NK-92 treated with Interleukin-12 subunit alpha and Interleukin-12 subunit beta, amount 100 ng/mL, for 24 hours (cell line): ENCODE measurements around the gene CNTFR.

ENCODE experiments used
- DNase-seq: peaks from one replicate; lab custom pipeline; 2025; lab: John Stamatoyannopoulos, UW

Gene CNTFR

GRCh38 chr9:34522971-34523797 is 66.3 kb downstream of the CNTFR start, which contains the start of gene ENHO:
TSS of gene ENHO (minus strand) at chr9:34522990. CDS start at chr9:34521695, 1,295 bp downstream.
- DNase-seq: peak; percentile 45

DNA sequence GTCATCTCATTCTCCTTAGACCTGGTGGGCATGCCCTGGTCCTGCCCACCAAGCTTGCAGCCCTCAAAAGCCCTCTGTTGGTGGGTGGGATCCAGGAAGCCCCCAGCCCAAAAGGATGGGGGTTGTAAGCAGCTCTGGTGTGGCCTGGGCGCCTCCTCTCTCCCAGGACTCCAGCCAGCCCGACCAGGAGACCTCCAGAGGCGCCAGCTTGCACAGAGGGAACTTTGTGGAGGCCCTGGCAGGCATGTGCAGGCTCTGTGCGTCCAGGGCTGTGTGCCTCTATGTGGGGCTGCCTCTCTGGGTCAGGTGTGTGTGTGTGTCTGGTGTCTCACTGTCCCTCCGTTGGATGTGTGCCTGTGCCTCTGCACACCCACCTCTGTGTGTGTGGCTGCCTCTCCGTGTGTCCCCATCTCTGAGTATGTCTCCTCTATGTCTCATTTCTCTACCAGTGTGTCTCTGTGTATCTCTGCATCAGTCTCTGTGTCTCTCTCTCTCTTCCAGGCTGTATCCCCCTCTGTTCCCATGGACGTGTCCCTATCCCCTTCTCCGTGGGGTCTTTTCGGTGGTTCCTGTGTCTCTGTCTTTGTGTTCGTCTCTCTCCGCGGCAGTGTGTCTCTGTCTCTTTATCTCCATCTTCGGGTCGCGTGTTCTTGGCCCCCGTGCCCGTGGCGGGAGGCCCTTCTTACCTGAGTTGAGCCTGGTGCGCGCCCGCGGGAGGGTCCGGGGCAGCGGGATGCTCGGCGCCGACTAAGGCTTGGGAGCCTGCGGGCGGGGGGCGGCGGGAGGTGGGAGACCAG is 67.2 kb downstream of the CNTFR start:
- DNase-seq: no peak

- no peak for DNase-seq
Observed at GRCh38 chr9:34521406-34522045, 68.0 kb downstream of the CNTFR start.

GRCh38 chr9:34520505-34521385 is 68.8 kb downstream of the CNTFR start:
- DNase-seq: no peak

- DNase-seq: no peak
Observed at GRCh38 chr9:34520096-34520495, 69.4 kb downstream of the CNTFR start.

GRCh38 chr9:34519321-34520020 is 70.1 kb downstream of the CNTFR start:
- no peak for DNase-seq

GRCh38 chr9:34518896-34519295 is 70.6 kb downstream of the CNTFR start:
- no peak for DNase-seq

GRCh38 chr9:34518110-34518616 is 71.4 kb downstream of the CNTFR start:
- DNase-seq: no peak

DNA sequence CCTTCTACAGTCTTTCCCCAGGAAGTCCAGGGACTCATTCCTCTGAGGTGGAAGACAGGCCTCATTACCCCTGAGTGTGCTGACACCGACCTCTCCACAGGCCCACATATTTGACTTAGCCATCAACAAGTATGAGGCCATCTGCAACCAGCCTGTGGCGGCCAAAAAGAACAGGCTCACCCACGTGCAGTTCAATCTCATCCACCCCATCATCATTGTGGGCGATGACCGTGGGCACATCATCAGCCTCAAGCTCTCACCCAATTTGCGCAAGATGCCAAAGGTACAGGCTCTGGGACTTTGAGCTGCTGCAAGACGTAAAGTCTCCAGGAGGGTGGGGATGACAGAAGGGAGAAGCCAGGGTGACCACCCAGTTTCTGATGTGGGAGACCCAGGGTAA is 72.3 kb downstream of the CNTFR start:
- DNase-seq: no peak

DNA sequence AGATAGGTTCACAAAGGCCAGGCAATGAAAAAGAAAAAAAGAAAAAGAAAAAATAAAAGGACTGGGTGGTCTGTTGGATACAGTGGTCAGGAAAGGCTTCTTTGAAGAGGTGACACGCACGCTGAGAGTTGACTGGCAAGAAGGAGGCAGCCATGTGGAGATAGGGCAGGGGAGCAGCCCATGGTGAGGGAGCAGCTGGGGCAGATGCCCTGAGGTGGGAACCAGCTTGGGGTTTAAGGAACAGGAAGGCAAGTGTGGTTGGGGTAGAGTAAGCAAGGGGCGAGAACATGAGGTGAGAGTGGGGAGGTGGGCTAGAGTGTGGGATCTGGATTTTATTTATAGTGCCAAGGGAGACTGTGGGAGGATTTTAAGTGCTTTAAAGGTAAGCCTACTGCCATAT is 73.6 kb downstream of the CNTFR start:
- DNase-seq: no peak

GRCh38 chr9:34514816-34515215 is 74.7 kb downstream of the CNTFR start:
- DNase-seq: no peak

- no peak for DNase-seq
Observed at GRCh38 chr9:34514401-34514800, 75.1 kb downstream of the CNTFR start.

- no peak for DNase-seq
Observed at GRCh38 chr9:34513567-34514214, 75.8 kb downstream of the CNTFR start.

- DNase-seq: no peak
Observed at GRCh38 chr9:34512131-34513078, 77.1 kb downstream of the CNTFR start.

GRCh38 chr9:34510497-34511468 is 78.7 kb downstream of the CNTFR start:
- no peak for DNase-seq

- no peak for DNase-seq
Observed at GRCh38 chr9:34508951-34509350, 80.6 kb downstream of the CNTFR start.

GRCh38 chr9:34508463-34508862 is 81.1 kb downstream of the CNTFR start:
- DNase-seq: no peak

DNA sequence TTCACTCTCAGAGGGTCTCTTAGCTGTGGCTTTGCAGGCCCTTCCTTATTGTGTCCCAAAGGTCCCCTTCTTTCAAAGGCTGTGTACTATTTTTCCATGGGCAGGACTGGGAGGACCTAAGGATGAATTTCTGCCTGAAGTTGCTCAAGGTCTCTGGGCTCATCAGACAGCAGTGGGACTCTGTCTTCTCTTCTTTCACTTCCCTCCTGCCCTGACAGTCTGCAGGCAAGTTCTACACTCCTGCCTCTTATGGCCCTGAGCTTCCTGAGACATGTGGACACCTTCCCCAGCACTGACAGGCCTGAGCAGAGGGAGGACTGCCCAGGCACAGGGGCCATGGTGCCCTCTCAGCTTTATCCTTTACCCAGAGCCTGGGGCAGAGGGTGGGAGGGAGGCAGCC is 81.6 kb downstream of the CNTFR start:
- DNase-seq: no peak
